HG02870 (cell line): Measurements from ENCODE around the gene UNK.
"Not testable (repeated sequence)": the region's sequence is repeated elsewhere in the genome, so short reads cannot be mapped to it uniquely, and the experiment has no call there.

ENCODE experiments used
- ATAC-seq: cut with Tn5 transposase; IDR thresholded peaks from one replicate; pipeline ENCODE4 v1.9.1; 2021; ENCODE audit warnings: mild to moderate bottlenecking, moderate library complexity; ENCODE audit not compliant: unreplicated experiment

Gene UNK

GRCh38 chr17:75754378-75755204 lies 30.0 kb upstream of the UNK start:
- no peak for ATAC-seq

- no peak for ATAC-seq
Observed at GRCh38 chr17:75755205-75755901, 29.3 kb upstream of the UNK start.

- no peak for ATAC-seq
Observed at GRCh38 chr17:75755990-75756389, 28.6 kb upstream of the UNK start.

GRCh38 chr17:75756451-75757085 lies 28.0 kb upstream of the UNK start:
- no peak for ATAC-seq

- no peak for ATAC-seq
Observed at GRCh38 chr17:75757086-75757681, 27.4 kb upstream of the UNK start.

GRCh38 chr17:75758131-75758905 lies 26.3 kb upstream of the UNK start:
- no peak for ATAC-seq

GRCh38 chr17:75759457-75759856 lies 25.1 kb upstream of the UNK start:
- no peak for ATAC-seq

- ATAC-seq = not testable (repeated sequence)
Observed at GRCh38 chr17:75759978-75760640, 24.5 kb upstream of the UNK start.

GRCh38 chr17:75762513-75763268 lies 21.9 kb upstream of the UNK start:
- no peak for ATAC-seq

GRCh38 chr17:75763269-75763607 lies 21.4 kb upstream of the UNK start:
- no peak for ATAC-seq

- no peak for ATAC-seq
Observed at GRCh38 chr17:75763613-75764416, 20.8 kb upstream of the UNK start.

- ATAC-seq = no peak
Observed at GRCh38 chr17:75764417-75764710, 20.2 kb upstream of the UNK start.

- peak; percentile 59 for ATAC-seq
Observed at GRCh38 chr17:75764711-75765421, 19.7 kb upstream of the UNK start, which contains the start of gene GALK1. Gene GALK1, minus strand, starts transcription at chr17:75765192. Its CDS starts 56 bp downstream, at chr17:75765136.

- ATAC-seq = no peak
Observed at GRCh38 chr17:75765981-75766380, 18.6 kb upstream of the UNK start.

GRCh38 chr17:75767881-75768280 lies 16.7 kb upstream of the UNK start:
- ATAC-seq = no peak

GRCh38 chr17:75769536-75769935 lies 15.1 kb upstream of the UNK start:
- no peak for ATAC-seq

- no peak for ATAC-seq
Observed at GRCh38 chr17:75771334-75772281, 13.0 kb upstream of the UNK start.
